HCT116 (cell line): Measurements from ENCODE around the gene UBA5. TPM values are rescaled to one million over a fixed set of nuclear protein-coding genes. Genes with fewer than 3 reads are reported as not detected.

Source experiments
- ATAC-seq: fragments of 200-7000 bp; cut with Tn5 transposase; 2 replicates; pipeline ENCODE4 v1.9.1; 2020; ENCODE audit warnings: mild to moderate bottlenecking, moderate library complexity
- BruUV-seq: library from RNA; stranded (reverse); fragments of 400-500 nt; replicated peaks from 2 replicates; lab custom pipeline; 2021; lab: Mats Ljungman, UMichigan
- CTCF ChIA-PET: fragments of 300-600 bp; sonication (Branson Sonifier 250); formaldehyde crosslinking; loops from one replicate; lab custom pipeline; 2021; ENCODE audit warnings: antibody characterized with exemption; lab: Charles Lee
- POLR2A ChIA-PET: fragments of 300-600, 350-600 bp; sonication (Branson Sonifier 250); formaldehyde crosslinking; loops from one replicate; lab custom pipeline; 2021; ENCODE audit warnings: antibody characterized with exemption; lab: Charles Lee
- RAD21 ChIA-PET, 2 experiments: fragments of 300-600 bp; sonication (Branson Sonifier 250); formaldehyde crosslinking; loops; one replicate each; lab custom pipeline; 2023; ENCODE audit warnings: low total read pairs in 2 of 2; ENCODE audit not compliant: uncharacterized antibody in 2 of 2, unreplicated experiment in 2 of 2, low non-redundant PET in 1 of 2; lab: Charles Lee
- DNase-seq: peaks from one replicate; pipeline ENCODE4 v3.0.0-alpha.2; 2010; ENCODE audit warnings: low read depth, low spot score
- H2AFZ ChIP-seq: fragments of 200-600 bp; shearing (Covaris generic), sonication (generic); 2 replicates; pipeline ENCODE4 v1.6.1; 2017; ENCODE audit warnings: low read depth, mixed run types, mixed read lengths, antibody characterized with exemption, low read length; ENCODE audit not compliant: poor library complexity, severe bottlenecking
- H3K27ac ChIP-seq: 2 replicates; pipeline ENCODE4 v1.5.1; 2012; ENCODE audit warnings: low read depth, low read length
- H3K27me3 ChIP-seq: fragments of 200-600 bp; sonication (generic); 2 replicates; pipeline ENCODE4 v1.6.1; 2016; ENCODE audit warnings: mixed run types, low read length, mixed read lengths; ENCODE audit not compliant: insufficient read depth
- H3K36me3 ChIP-seq, 2 experiments: fragments of 200-500 bp in 1 of 2; fragments of 200-600 bp in 1 of 2; sonication (Bioruptor generic) in 1 of 2; sonication (generic) in 1 of 2; 2 replicates each; pipeline versions ENCODE4 v1.5.1 to v1.6.1; 2014 to 2016; ENCODE audit warnings: low read length in 2 of 2, inconsistent platforms in 1 of 2, mixed read lengths in 1 of 2, mixed run types in 1 of 2; ENCODE audit not compliant: insufficient read depth in 2 of 2, control insufficient read depth in 1 of 2
- H3K4me1 ChIP-seq, 2 experiments: fragments of 200-600 bp in 1 of 2; sonication (generic) in 1 of 2; 2 replicates each; pipeline versions ENCODE4 v1.5.1 to v1.6.1; 2012 to 2017; ENCODE audit warnings: low read length in 2 of 2, inconsistent platforms in 1 of 2, mild to moderate bottlenecking in 1 of 2, mixed read lengths in 1 of 2, mixed run types in 1 of 2, moderate library complexity in 1 of 2; ENCODE audit not compliant: insufficient read depth in 2 of 2, control insufficient read depth in 1 of 2
- H3K4me2 ChIP-seq: fragments of 200-600 bp; sonication (generic); 2 replicates; pipeline ENCODE4 v1.6.1; 2017; ENCODE audit warnings: mixed run types, low read length, mixed read lengths
- H3K4me3 ChIP-seq, 2 experiments: fragments of 200-600 bp in 1 of 2; sonication (generic) in 1 of 2; replicated peaks in 1 of 2; 2 replicates each; pipeline ENCODE4 v1.5.1; 2011 to 2016; ENCODE audit warnings: low read length in 2 of 2, control low read depth in 1 of 2, low read depth in 1 of 2, mild to moderate bottlenecking in 1 of 2, mixed read lengths in 1 of 2, mixed run types in 1 of 2
- H3K79me2 ChIP-seq: fragments of 200-600 bp; sonication (generic); 2 replicates; pipeline ENCODE4 v1.6.1; 2017; ENCODE audit warnings: mild to moderate bottlenecking, mixed run types, low read length, moderate library complexity, mixed read lengths; ENCODE audit not compliant: insufficient read depth
- H3K9ac ChIP-seq: fragments of 200-600 bp; sonication (generic); 2 replicates; pipeline ENCODE4 v1.6.1; 2016; ENCODE audit warnings: low read length, mixed read lengths
- H3K9me2 ChIP-seq: fragments of 200-600 bp; sonication (generic), shearing (Covaris generic); 2 replicates; pipeline ENCODE4 v1.6.1; 2017; ENCODE audit warnings: mixed run types, mild to moderate bottlenecking, moderate library complexity; ENCODE audit not compliant: insufficient read depth
- H3K9me3 ChIP-seq, 2 experiments: fragments of 200-500 bp in 1 of 2; fragments of 200-600 bp in 1 of 2; sonication (Bioruptor generic) in 1 of 2; sonication (generic) in 1 of 2; 2 replicates each; pipeline ENCODE4 v1.6.1; 2014 to 2017; ENCODE audit warnings: low read length in 2 of 2, mixed read lengths in 2 of 2, inconsistent platforms in 1 of 2, low read depth in 1 of 2, mild to moderate bottlenecking in 1 of 2, mixed run types in 1 of 2, moderate library complexity in 1 of 2; ENCODE audit not compliant: control insufficient read depth in 1 of 2, insufficient read depth in 1 of 2
- H4K20me1 ChIP-seq: fragments of 200-600 bp; sonication (generic), shearing (Covaris generic); 2 replicates; pipeline ENCODE4 v1.6.1; 2017; ENCODE audit warnings: mixed run types, mild to moderate bottlenecking, moderate library complexity; ENCODE audit not compliant: insufficient read depth
- CBX3 ChIP-seq: IDR thresholded peaks from 2 replicates; pipeline ENCODE4 v1.6.1; 2012; ENCODE audit warnings: low read depth
- CEBPB ChIP-seq: IDR thresholded peaks from 2 replicates; pipeline ENCODE4 v1.6.1; 2012; ENCODE audit warnings: low read depth
- JUND ChIP-seq: IDR thresholded peaks from 2 replicates; pipeline ENCODE4 v1.6.1; 2012
- MAX ChIP-seq: IDR thresholded peaks from 2 replicates; pipeline ENCODE4 v1.6.1; 2012
- POLR2A ChIP-seq: IDR thresholded peaks from 2 replicates; pipeline ENCODE4 v1.7.0; 2011; ENCODE audit warnings: borderline replicate concordance; ENCODE audit not compliant: insufficient read depth, insufficient read length; ENCODE audit errors: extremely low read depth
- POLR2AphosphoS5 ChIP-seq: IDR thresholded peaks from 2 replicates; pipeline ENCODE4 v1.6.1; 2011; ENCODE audit warnings: mild to moderate bottlenecking, low read depth, low read length, moderate library complexity
- REST ChIP-seq: IDR thresholded peaks from 2 replicates; pipeline ENCODE4 v1.6.1; 2012; ENCODE audit warnings: low read depth
- SIN3A ChIP-seq: IDR thresholded peaks from 2 replicates; pipeline ENCODE4 v1.6.1; 2012; ENCODE audit warnings: low read depth
- SP1 ChIP-seq: IDR thresholded peaks from 2 replicates; pipeline ENCODE4 v1.6.1; 2012; ENCODE audit warnings: low read depth
- TCF7L2 ChIP-seq: IDR thresholded peaks from 2 replicates; pipeline ENCODE4 v1.7.0; 2011; ENCODE audit warnings: borderline replicate concordance, inconsistent platforms; ENCODE audit not compliant: insufficient read depth, insufficient read length; ENCODE audit errors: extremely low read depth
- ZFX ChIP-seq: fragments of 450-650 bp; IDR thresholded peaks from 2 replicates; pipeline ENCODE4 v1.6.1; 2017
- intact Hi-C: fragments of 100-400 bp; cut with micrococcal nuclease; formaldehyde crosslinking; loops from 2 replicates; pipeline ENCODE4 v1.10.0; 2022
- total RNA-seq: library from RNA; stranded (reverse); gene quantifications from one replicate; pipeline ENCODE4 v1.2.1, GENCODE V29; 2021; ENCODE audit not compliant: unreplicated experiment

Gene UBA5
- total RNA-seq, 1 experiment from 2014 or later: 43.7 TPM

GRCh38 chr3:132690040-132690439 lies 29.9 kb downstream of the UBA5 start:
- POLR2A ChIA-PET: no interaction called here
- TF ChIP-seq REST (no peak), JUND (no peak), CEBPB (no peak), POLR2A (no peak), CBX3 (no peak), POLR2AphosphoS5 (no peak), SIN3A (no peak), TCF7L2 (no peak), MAX (no peak), ZFX (no peak), SP1 (no peak)
- TF ChIP-seq, all 23 proteins: peak for 0
- peaks cover 15 to 29% of the 10 kb centered on the region in 2 experiments for H3K36me3 ChIP-seq

More at GRCh38 chr3:132690040-132690439, 29.9 kb downstream of the UBA5 start:
- ATAC-seq (no peak), DNase-seq (no peak)
- H4K20me1 ChIP-seq: no peaks in the 10 kb centered on the region
- H3K4me2 ChIP-seq: no peak overlapping the region
- RAD21 ChIA-PET: no interaction called here
- CTCF ChIA-PET: no interaction called here
- H2AFZ ChIP-seq: no peak overlapping the region
- no peaks in the 10 kb centered on the region for H3K79me2 ChIP-seq
- H3K27ac ChIP-seq: no peak overlapping the region
- intact Hi-C loops: no loop called here
- no peaks in the 10 kb centered on the region for H3K4me1 ChIP-seq
- H3K9ac ChIP-seq: no peak overlapping the region
- H3K4me3 ChIP-seq: no peak overlapping the region
- no peaks in the 10 kb centered on the region for H3K27me3 ChIP-seq
- no peaks in the 10 kb centered on the region for H3K9me3 ChIP-seq
- BruUV-seq: no TSS peak
- no peaks in the 10 kb centered on the region for H3K9me2 ChIP-seq
